GM12801 (cell line): ENCODE measurements around the gene PDE6A.

Source experiments
- TF ChIP-seq, protein P1 (sequence below): IDR thresholded peaks from one replicate; pipeline ENCODE4 v1.5.1; 2011; ENCODE audit warnings: control low read depth; ENCODE audit not compliant: insufficient read length; ENCODE audit errors: extremely low read depth

Gene PDE6A

DNA sequence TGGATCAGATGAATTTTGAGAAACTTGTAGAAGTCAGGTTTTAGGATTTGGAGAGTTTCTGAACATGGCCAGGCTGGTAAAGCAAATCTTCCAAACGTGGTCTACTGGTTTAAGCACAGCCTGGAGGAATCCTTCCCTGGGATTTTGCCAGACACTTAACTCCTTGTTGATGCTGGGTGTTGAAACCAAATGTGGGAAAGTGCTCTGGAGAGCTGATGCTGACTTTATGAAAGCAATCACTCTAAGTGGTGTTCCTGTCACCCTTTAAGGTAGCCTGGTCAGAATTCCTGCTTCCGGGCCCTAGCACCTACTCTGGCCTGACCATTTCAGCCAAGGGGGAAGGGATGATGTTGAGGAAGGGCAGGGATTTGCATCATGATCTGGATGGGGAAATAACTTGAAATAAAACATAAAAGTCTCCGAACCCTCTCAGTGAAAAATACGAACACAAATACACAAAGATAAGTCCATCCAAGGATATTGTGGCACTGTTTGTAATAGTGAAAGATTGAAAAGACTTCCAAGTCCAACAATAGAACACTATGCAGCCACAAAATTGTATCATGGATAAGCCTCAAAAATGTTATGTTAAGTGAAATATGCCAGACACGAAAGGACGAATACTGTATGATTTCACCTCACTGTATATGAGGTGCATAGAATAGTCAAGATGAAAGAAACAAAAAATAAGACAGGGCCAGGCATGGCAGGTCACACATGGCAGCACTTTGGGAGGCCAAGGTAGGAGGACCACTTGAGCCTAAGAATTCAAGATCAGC, 57.7 kb downstream of the PDE6A start:
- TF ChIP-seq, protein P1, sequence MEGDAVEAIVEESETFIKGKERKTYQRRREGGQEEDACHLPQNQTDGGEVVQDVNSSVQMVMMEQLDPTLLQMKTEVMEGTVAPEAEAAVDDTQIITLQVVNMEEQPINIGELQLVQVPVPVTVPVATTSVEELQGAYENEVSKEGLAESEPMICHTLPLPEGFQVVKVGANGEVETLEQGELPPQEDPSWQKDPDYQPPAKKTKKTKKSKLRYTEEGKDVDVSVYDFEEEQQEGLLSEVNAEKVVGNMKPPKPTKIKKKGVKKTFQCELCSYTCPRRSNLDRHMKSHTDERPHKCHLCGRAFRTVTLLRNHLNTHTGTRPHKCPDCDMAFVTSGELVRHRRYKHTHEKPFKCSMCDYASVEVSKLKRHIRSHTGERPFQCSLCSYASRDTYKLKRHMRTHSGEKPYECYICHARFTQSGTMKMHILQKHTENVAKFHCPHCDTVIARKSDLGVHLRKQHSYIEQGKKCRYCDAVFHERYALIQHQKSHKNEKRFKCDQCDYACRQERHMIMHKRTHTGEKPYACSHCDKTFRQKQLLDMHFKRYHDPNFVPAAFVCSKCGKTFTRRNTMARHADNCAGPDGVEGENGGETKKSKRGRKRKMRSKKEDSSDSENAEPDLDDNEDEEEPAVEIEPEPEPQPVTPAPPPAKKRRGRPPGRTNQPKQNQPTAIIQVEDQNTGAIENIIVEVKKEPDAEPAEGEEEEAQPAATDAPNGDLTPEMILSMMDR: no peak

DNA sequence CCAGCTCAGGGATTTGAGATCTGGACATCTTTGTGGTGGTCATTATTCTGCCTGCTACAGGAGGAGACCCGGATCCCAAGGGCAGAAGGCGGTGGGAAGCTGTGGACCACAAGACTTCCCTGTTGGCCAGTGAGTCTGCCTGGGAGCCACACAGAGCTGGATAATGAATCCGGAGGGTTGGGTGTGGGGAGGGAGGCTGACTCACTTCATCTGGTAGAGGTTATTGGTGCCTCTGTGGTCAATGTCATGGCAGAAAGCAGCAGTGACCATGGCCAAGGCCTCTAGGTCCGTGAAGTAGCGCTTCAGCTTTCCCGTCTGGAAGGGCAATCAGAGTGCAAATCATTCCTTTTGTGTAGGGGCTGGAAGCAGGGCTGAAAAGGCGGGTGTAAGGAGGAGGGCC, 58.5 kb downstream of the PDE6A start:
- TF ChIP-seq, protein P1: no peak

DNA sequence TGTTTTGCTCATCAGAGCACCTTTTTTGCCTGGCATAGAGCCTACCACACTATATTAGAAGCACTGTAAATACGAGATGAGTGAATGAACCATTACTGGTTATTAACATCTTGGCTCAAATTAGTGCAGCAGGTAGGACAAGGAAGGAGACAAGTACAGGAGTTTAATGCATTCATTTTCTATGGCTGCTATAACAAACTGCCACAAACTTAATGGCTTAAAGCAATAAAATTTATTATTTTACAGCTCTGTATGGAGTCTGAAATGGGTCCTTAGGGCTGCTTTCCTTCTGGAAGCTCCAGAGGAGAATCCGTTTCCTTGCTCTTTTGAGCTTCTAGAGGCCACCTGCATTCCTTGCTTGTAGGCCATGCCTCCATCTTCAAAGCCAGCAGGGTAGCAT, 59.1 kb downstream of the PDE6A start:
- TF ChIP-seq, protein P1: no peak

DNA sequence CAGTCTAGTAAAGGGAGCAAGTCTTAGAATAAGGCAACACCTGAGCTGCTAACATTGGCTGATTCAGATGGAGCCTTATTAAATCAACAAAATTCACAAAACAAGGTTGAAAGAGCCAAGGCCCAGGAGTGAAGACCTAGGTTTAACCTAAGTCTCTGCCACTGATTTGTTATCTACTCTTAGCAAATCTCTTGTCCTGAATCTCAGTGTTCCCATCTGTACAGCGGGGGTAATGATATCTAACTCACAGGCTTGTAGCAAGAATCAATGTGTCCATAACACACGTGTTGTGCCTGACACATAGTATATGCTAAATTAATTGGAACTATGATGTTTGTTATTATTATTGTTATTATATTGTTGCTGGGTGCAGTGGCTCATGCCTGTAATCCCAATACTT, 61.0 kb downstream of the PDE6A start:
- TF ChIP-seq, protein P1: no peak

DNA sequence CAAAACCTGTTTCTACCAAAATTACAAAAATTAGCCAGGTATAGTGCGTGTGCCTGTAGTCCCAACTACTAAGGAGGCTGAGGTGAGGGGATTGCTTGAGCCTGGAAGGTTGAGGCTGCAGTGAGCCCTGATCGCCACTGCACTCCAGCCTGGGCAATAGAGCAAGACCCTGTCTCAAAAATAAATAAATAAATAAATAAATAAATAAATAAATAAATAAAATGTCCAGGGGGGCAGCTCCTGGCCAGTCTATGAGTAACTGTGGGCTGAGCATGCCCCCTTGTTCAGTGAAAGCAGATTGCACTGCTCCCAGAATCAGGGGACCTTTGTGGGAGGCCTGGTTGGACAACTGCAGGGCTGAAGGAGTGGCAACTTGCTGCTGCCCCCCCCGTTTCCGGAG, 62.7 kb downstream of the PDE6A start:
- TF ChIP-seq, protein P1: no peak

DNA sequence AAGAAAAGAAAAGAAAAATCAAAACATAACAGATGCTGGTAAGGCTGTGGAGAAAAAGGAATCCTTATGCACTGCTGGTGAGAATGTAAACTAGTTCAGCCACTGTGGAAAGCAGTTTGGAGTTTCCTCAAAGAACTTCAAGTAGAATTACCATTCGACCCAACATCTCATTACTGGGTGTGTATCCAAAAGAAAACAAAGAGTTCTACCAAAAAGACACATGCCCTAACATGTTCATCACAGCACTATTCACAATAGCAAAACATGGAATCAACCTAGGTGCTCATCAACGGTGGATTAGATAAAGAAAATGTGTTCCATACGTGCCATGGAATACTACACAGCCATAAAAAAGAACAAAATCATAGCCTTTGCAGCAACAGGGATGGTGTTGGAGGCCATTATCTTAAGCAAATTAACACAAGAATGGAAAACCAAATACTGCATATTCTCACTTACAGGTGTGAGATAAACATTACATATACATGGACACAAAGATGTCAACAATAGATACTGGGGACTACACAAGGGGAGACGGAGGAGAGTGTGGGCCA, 63.4 kb downstream of the PDE6A start:
- TF ChIP-seq, protein P1: no peak

DNA sequence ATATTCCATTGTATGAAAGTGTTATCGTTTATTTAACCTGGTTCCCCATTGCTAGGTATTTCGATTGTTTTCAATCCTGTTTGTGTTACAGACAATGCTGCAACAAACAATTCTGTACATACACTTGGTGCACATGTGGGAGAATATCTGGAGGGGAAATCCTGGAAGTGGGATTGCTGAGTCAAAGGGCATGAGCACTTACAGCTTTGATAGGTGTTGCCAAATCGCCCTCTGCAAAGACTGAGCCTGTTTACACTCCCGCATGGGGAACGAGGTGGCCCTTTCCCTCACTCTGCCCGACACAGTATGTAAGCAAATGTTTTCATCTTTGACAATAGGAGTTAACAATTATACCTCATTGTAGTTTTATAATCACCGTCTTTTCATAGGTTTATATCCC, 66.2 kb downstream of the PDE6A start:
- TF ChIP-seq, protein P1: no peak
